Panc1 (cell line): ENCODE data around the gene NOVA2. TPM values are rescaled to one million over a fixed set of nuclear protein-coding genes. Genes with fewer than 3 reads are reported as not detected.

Source experiments
- ATAC-seq: fragments of 200-7000 bp; cut with Tn5 transposase; 2 replicates; pipeline ENCODE4 v1.9.1; 2020; ENCODE audit warnings: mild to moderate bottlenecking, moderate library complexity
- BruUV-seq: library from RNA; stranded (reverse); fragments of 400-500 nt; replicated peaks from 2 replicates; lab custom pipeline; 2021; lab: Mats Ljungman, UMichigan
- CTCF ChIA-PET: fragments of 300-600 bp; sonication (Branson Sonifier 250); formaldehyde crosslinking; loops from one replicate; lab custom pipeline; 2022; ENCODE audit warnings: antibody characterized with exemption; lab: Charles Lee
- POLR2A ChIA-PET: fragments of 300-600 bp; sonication (Branson Sonifier 250); formaldehyde crosslinking; loops from one replicate; lab custom pipeline; 2022; ENCODE audit warnings: antibody characterized with exemption; lab: Charles Lee
- DNase-seq: peaks from one replicate; pipeline ENCODE4 v3.0.0-alpha.2; 2010; ENCODE audit warnings: low read depth, low spot score
- H3K27ac ChIP-seq: 2 replicates; pipeline ENCODE4 v1.5.1; 2011; ENCODE audit warnings: mild to moderate bottlenecking, low read length, inconsistent platforms
- H3K27me3 ChIP-seq: fragments of 200-500 bp; sonication (Bioruptor generic); 2 replicates; pipeline ENCODE4 v1.6.0; 2014; ENCODE audit warnings: low read length, inconsistent platforms; ENCODE audit not compliant: control insufficient read depth, insufficient read depth
- H3K36me3 ChIP-seq: fragments of 200-500 bp; sonication (Bioruptor generic); 2 replicates; pipeline ENCODE4 v1.5.1; 2014; ENCODE audit warnings: inconsistent platforms, mild to moderate bottlenecking, low read length, moderate library complexity; ENCODE audit not compliant: control insufficient read depth, insufficient read depth
- H3K4me1 ChIP-seq: 2 replicates; pipeline ENCODE4 v1.5.1; 2011; ENCODE audit warnings: inconsistent platforms, mild to moderate bottlenecking, low read length, moderate library complexity; ENCODE audit not compliant: control insufficient read depth, insufficient read depth
- H3K4me3 ChIP-seq, 2 experiments: 2 replicates each; pipeline ENCODE4 v1.5.1; 2011 to 2012; ENCODE audit warnings: low read depth in 2 of 2, low read length in 2 of 2, mild to moderate bottlenecking in 2 of 2, inconsistent platforms in 1 of 2, moderate library complexity in 1 of 2
- H3K9me3 ChIP-seq: fragments of 200-500 bp; sonication (Bioruptor generic); 2 replicates; pipeline ENCODE4 v1.5.1; 2014; ENCODE audit warnings: low read depth, mild to moderate bottlenecking, inconsistent platforms, low read length, moderate library complexity; ENCODE audit not compliant: control insufficient read depth, insufficient read depth
- CTCF ChIP-seq: fragments of 450-650 bp; IDR thresholded peaks from 2 replicates; pipeline ENCODE4 v1.5.1; 2017; ENCODE audit warnings: mild to moderate bottlenecking
- POLR2AphosphoS5 ChIP-seq: IDR thresholded peaks from 2 replicates; pipeline ENCODE4 v1.6.1; 2012; ENCODE audit warnings: mild to moderate bottlenecking, low read depth, low read length, moderate library complexity
- REST ChIP-seq, 2 experiments: IDR thresholded peaks; 2 replicates each; pipeline ENCODE4 v1.6.1; 2011 to 2012; ENCODE audit warnings: low read depth in 2 of 2, control low read depth in 1 of 2, low read length in 1 of 2, mild to moderate bottlenecking in 1 of 2, moderate library complexity in 1 of 2; ENCODE audit not compliant: insufficient read depth in 1 of 2
- SIN3A ChIP-seq: IDR thresholded peaks from 2 replicates; pipeline ENCODE4 v1.6.1; 2012; ENCODE audit warnings: low read depth, mild to moderate bottlenecking, low read length, moderate library complexity, borderline replicate concordance; ENCODE audit not compliant: insufficient read depth
- TCF7L2 ChIP-seq: IDR thresholded peaks from 2 replicates; pipeline ENCODE4 v1.6.1; 2011; ENCODE audit warnings: mild to moderate bottlenecking, low read depth, low read length, inconsistent platforms
- in situ Hi-C: cut with HindIII; loops from 2 replicates; pipeline ENCODE4 v1.10.0; 2016; ENCODE audit warnings: low sequenced_read_pairs, low pct_unique_long_range_greater_than_20kb
- intact Hi-C: fragments of 100-400 bp; cut with micrococcal nuclease; formaldehyde crosslinking; loops from one replicate; pipeline ENCODE4 v1.10.0; 2022; ENCODE audit not compliant: unreplicated experiment
- total RNA-seq: library from RNA; stranded (reverse); gene quantifications from one replicate; pipeline ENCODE4 v1.2.1, GENCODE V29; 2021; ENCODE audit not compliant: unreplicated experiment

The NOVA2 gene
- total RNA-seq, 1 experiment from 2014 or later = 0.44 TPM

- no peak for ATAC-seq
- in situ Hi-C loops = no loop called here
- CTCF ChIA-PET = no interaction called here
- POLR2A ChIA-PET = no interaction called here
- no peak for DNase-seq
- no peak overlapping the region for H3K27ac ChIP-seq
- H3K4me1 ChIP-seq = 0 out of 2 replicates have a peak, but pooled peaks cover 5% of the 10 kb centered on the region
- H3K36me3 ChIP-seq = no peaks in the 10 kb centered on the region
- BruUV-seq = no TSS peak
- H3K9me3 ChIP-seq = no peaks in the 10 kb centered on the region
- H3K4me3 ChIP-seq = peak overlapping the region in 1 of 2 experiments; percentile 21; a peak in 1 of 4 replicates
- no peaks in the 10 kb centered on the region for H3K27me3 ChIP-seq
- TF ChIP-seq TCF7L2 (no peak), CTCF (no peak), REST (IDR thresholded peaks at IDR 0.05; ENCODE audit: insufficient read depth in 1 of 2, low read depth in 2 of 2, low read length in 1 of 2) (no peak), SIN3A (no peak), POLR2AphosphoS5 (no peak)
- intact Hi-C loops = no loop called here
These were observed 1.4 kb downstream of the NOVA2 start for GRCh38 chr19:45972081-45972946.

- BruUV-seq = no TSS peak
- in situ Hi-C loops (no loop called here), intact Hi-C loops (no loop called here)
- no peaks in the 10 kb centered on the region for H3K36me3 ChIP-seq
- no peak for TF ChIP-seq CTCF
- no peak for TF ChIP-seq REST (IDR thresholded peaks at IDR 0.05; ENCODE audit: insufficient read depth in 1 of 2, low read depth in 2 of 2, low read length in 1 of 2)
- TF ChIP-seq POLR2AphosphoS5 = no peak
- 0 out of 2 replicates have a peak, but pooled peaks cover 5% of the 10 kb centered on the region for H3K4me1 ChIP-seq
- CTCF ChIA-PET = no interaction called here
- POLR2A ChIA-PET = no interaction called here
- no peak overlapping the region for H3K4me3 ChIP-seq
- H3K27me3 ChIP-seq = no peaks in the 10 kb centered on the region
- H3K27ac ChIP-seq = no peak overlapping the region
- DNase-seq (no peak), ATAC-seq (no peak)
- no peaks in the 10 kb centered on the region for H3K9me3 ChIP-seq
These were observed 2.3 kb downstream of the NOVA2 start for GRCh38 chr19:45971260-45971902.
